Osteoblast (primary cell): ENCODE data around the gene CDC27. TPM values are rescaled to one million over a fixed set of nuclear protein-coding genes. Genes with fewer than 3 reads are reported as not detected.

Experiments
- DNase-seq: peaks from one replicate; pipeline ENCODE4 v3.0.0; 2011; ENCODE audit warnings: low spot score, mixed read lengths; ENCODE audit not compliant: insufficient read length; ENCODE audit errors: missing footprints
- H2AFZ ChIP-seq: 2 replicates; pipeline ENCODE4 v1.6.0; 2011; ENCODE audit warnings: mild to moderate bottlenecking, low read length
- H3K27ac ChIP-seq: 2 replicates; pipeline ENCODE4 v1.5.1; 2011; ENCODE audit warnings: mild to moderate bottlenecking, low read depth, low read length, moderate library complexity
- H3K27me3 ChIP-seq: 2 replicates; pipeline ENCODE4 v1.6.0; 2012; ENCODE audit warnings: mild to moderate bottlenecking, control low read depth, inconsistent platforms, low read length, moderate library complexity; ENCODE audit not compliant: insufficient read depth
- H3K36me3 ChIP-seq: 2 replicates; pipeline ENCODE4 v1.5.1; 2011; ENCODE audit warnings: mild to moderate bottlenecking, low read length, control low read depth, moderate library complexity; ENCODE audit not compliant: insufficient read depth
- H3K4me1 ChIP-seq: 2 replicates; pipeline ENCODE4 v1.5.1; 2011; ENCODE audit warnings: mild to moderate bottlenecking, low read length, control low read depth, moderate library complexity; ENCODE audit not compliant: insufficient read depth
- H3K4me2 ChIP-seq: 2 replicates; pipeline ENCODE4 v1.6.0; 2011; ENCODE audit warnings: mild to moderate bottlenecking, low read length; ENCODE audit not compliant: insufficient read depth
- H3K4me3 ChIP-seq: fragments of 200-600 bp; sonication (generic); 3 replicates; pipeline ENCODE4 v1.5.1; 2012; ENCODE audit warnings: mild to moderate bottlenecking, low read length, inconsistent platforms; ENCODE audit not compliant: insufficient read depth
- H3K79me2 ChIP-seq: 2 replicates; pipeline ENCODE4 v1.6.0; 2012; ENCODE audit warnings: mild to moderate bottlenecking, low read length, control low read depth, inconsistent platforms; ENCODE audit not compliant: insufficient read depth
- H3K9me3 ChIP-seq: 2 replicates; pipeline ENCODE4 v1.5.1; 2011; ENCODE audit warnings: low read depth, low read length, control low read depth
- H4K20me1 ChIP-seq: 2 replicates; pipeline ENCODE4 v1.6.0; 2012; ENCODE audit warnings: mild to moderate bottlenecking, low read length, control low read depth; ENCODE audit not compliant: insufficient read depth
- total RNA-seq: library from RNA; depleted of rRNA; stranded (reverse); fragments of >200 nt; gene quantifications from 2 replicates; pipeline ENCODE4 v1.2.3, GENCODE V29; 2012
- TF ChIP-seq, protein P1 (sequence below): IDR thresholded peaks from 2 replicates; pipeline ENCODE4 v1.5.1; 2011; ENCODE audit warnings: mild to moderate bottlenecking, low read depth, low read length, moderate library complexity; ENCODE audit errors: extremely low read depth

Gene CDC27
- total RNA-seq, 1 donor: 80.3 TPM

DNA sequence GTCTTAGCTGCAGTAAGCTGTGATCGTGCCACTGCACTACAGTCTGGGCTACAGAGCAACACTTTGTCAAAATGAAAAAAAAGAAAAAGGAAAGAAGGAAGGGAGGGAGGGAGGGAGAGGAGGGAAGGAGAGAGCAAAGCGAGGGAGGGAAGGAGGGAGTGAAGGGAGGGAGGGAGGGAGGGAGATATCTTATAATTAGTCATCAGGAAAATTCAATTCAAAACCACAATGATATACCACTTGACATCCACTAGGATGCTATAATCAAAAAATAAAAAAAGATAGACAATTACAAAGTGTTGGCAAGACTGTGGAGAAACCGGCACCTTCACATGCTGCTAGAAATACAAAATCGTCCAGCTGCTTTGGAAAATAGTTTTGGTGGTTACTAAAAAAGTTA lies 93.8 kb downstream of the CDC27 start:
- TF ChIP-seq, protein P1, sequence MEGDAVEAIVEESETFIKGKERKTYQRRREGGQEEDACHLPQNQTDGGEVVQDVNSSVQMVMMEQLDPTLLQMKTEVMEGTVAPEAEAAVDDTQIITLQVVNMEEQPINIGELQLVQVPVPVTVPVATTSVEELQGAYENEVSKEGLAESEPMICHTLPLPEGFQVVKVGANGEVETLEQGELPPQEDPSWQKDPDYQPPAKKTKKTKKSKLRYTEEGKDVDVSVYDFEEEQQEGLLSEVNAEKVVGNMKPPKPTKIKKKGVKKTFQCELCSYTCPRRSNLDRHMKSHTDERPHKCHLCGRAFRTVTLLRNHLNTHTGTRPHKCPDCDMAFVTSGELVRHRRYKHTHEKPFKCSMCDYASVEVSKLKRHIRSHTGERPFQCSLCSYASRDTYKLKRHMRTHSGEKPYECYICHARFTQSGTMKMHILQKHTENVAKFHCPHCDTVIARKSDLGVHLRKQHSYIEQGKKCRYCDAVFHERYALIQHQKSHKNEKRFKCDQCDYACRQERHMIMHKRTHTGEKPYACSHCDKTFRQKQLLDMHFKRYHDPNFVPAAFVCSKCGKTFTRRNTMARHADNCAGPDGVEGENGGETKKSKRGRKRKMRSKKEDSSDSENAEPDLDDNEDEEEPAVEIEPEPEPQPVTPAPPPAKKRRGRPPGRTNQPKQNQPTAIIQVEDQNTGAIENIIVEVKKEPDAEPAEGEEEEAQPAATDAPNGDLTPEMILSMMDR: no peak
- Histone ChIP-seq H3K9me3 (no peaks in the 10 kb centered on the region), H3K4me1 (peaks cover 6% of the 10 kb centered on the region), H3K27me3 (no peaks in the 10 kb centered on the region), H4K20me1 (peaks cover 7% of the 10 kb centered on the region), H3K4me2 (no peak overlapping the region), H3K36me3 (peaks cover 6% of the 10 kb centered on the region), H2AFZ (no peak overlapping the region), H3K4me3 (no peak overlapping the region), H3K27ac (no peak overlapping the region), H3K79me2 (peaks cover 25% of the 10 kb centered on the region)
- no peak for DNase-seq

DNA sequence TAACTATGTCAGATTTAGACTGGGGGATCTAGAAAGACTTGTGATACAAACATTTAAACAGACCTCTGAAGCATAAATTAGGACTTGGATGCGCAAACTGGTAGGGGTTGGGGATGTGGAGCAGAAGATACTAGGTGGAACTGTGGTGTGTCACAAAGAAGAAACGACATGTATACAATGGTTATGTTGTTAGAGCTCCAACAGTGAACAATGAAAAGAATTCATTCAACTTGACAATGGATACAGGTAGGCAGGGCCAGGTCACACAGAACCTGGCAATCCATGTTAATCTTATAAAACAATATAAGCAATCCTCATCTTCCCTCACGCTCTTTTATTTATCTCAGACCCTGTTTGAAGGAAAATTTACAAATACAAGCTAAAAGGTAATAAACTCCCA lies 102.0 kb downstream of the CDC27 start:
- no peak overlapping the region for H3K27ac ChIP-seq
- H3K9me3 ChIP-seq: no peaks in the 10 kb centered on the region
- H2AFZ ChIP-seq: no peak overlapping the region
- H3K79me2 ChIP-seq: peaks cover 40% of the 10 kb centered on the region
- no peaks in the 10 kb centered on the region for H3K27me3 ChIP-seq
- H4K20me1 ChIP-seq: peaks cover 14% of the 10 kb centered on the region
- no peaks in the 10 kb centered on the region for H3K36me3 ChIP-seq
- H3K4me3 ChIP-seq: no peak overlapping the region
- H3K4me2 ChIP-seq: no peak overlapping the region
- no peaks in the 10 kb centered on the region for H3K4me1 ChIP-seq
- TF ChIP-seq, protein P1: no peak
- no peak for DNase-seq

DNA sequence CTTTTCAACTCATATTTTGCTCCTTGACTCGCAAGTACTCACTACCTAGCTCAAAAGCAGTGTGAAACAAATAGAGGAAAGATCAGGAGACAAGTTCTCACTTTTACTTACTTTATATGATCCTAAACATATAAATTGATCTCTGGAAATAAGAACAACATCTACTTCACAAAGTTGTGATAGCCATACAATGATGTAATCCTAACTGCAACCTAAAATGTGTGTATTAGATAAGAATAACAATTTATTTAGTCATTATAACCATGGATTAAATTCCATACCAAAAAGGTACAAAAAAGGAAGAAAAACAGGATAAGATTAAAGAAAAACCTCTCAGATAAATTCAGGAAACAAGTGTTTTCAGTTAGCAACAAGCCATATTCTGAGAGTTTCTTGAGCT lies 103.4 kb downstream of the CDC27 start:
- H4K20me1 ChIP-seq: peaks cover 14% of the 10 kb centered on the region
- DNase-seq: no peak
- TF ChIP-seq, protein P1: no peak
- H3K9me3 ChIP-seq: no peaks in the 10 kb centered on the region
- H2AFZ ChIP-seq: no peak overlapping the region
- no peak overlapping the region for H3K27ac ChIP-seq
- H3K79me2 ChIP-seq: peaks cover 32% of the 10 kb centered on the region
- H3K36me3 ChIP-seq: no peaks in the 10 kb centered on the region
- H3K27me3 ChIP-seq: no peaks in the 10 kb centered on the region
- no peak overlapping the region for H3K4me3 ChIP-seq
- no peaks in the 10 kb centered on the region for H3K4me1 ChIP-seq
- H3K4me2 ChIP-seq: no peak overlapping the region

DNA sequence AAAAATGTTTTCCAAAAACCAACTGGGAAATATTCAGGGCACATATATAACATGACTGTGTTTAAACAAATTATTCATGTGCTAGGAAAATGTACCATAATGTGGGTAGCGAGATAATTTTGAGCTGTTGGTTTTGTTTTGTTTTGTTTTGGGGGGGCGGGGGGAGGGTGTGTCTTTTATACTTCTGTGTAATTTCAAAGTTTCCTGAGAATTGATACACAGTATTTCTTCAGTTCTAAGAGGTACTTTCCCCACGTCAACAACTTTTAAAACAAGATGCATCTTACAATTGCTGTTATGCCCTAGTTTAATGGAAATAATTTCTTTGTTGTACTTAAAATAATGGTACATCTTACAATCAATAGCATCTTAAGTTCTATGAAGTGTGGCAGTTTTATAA lies 110.3 kb downstream of the CDC27 start:
- H3K9me3 ChIP-seq: no peaks in the 10 kb centered on the region
- TF ChIP-seq, protein P1: no peak
- no peak overlapping the region for H3K27ac ChIP-seq
- peaks cover 17% of the 10 kb centered on the region for H3K79me2 ChIP-seq
- no peaks in the 10 kb centered on the region for H3K4me1 ChIP-seq
- H3K4me2 ChIP-seq: no peak overlapping the region
- H3K36me3 ChIP-seq: no peaks in the 10 kb centered on the region
- no peaks in the 10 kb centered on the region for H4K20me1 ChIP-seq
- no peak for DNase-seq
- H3K4me3 ChIP-seq: no peak overlapping the region
- no peak overlapping the region for H2AFZ ChIP-seq
- no peaks in the 10 kb centered on the region for H3K27me3 ChIP-seq
